GM12878 (cell line): ENCODE results near the gene SEC23A. TPM values are rescaled to one million over a fixed set of nuclear protein-coding genes. Genes with fewer than 3 reads are reported as not detected.

Experiments used
- ATAC-seq: fragments of 200-7000 bp; cut with Tn5 transposase; 3 replicates; pipeline ENCODE4 v1.9.1; 2020; ENCODE audit warnings: mild to moderate bottlenecking, moderate library complexity
- BruUV-seq: library from RNA; stranded (reverse); fragments of 400-500 nt; replicated peaks from 2 replicates; lab custom pipeline; 2021; lab: Mats Ljungman, UMichigan
- CTCF ChIA-PET: fragments of 300-600 bp; sonication (Branson Sonifier 250); formaldehyde crosslinking; extraction: SDS; loops from one replicate; lab custom pipeline; 2021; ENCODE audit warnings: inconsistent platforms; lab: Yijun Ruan, JAX
- POLR2A ChIA-PET: fragments of 350-600 bp; formaldehyde crosslinking; extraction: SDS; loops from one replicate; lab custom pipeline; 2021; ENCODE audit warnings: inconsistent platforms; lab: Charles Lee
- RAD21 ChIA-PET: fragments of 300-600 bp; sonication (Branson Sonifier 250); formaldehyde crosslinking; loops from one replicate; lab custom pipeline; 2023; ENCODE audit warnings: antibody characterized with exemption; ENCODE audit not compliant: unreplicated experiment; lab: Charles Lee
- SMC1A ChIA-PET: fragments of 300-600 bp; sonication (Branson Sonifier 250); formaldehyde crosslinking; loops from one replicate; lab custom pipeline; 2023; ENCODE audit not compliant: unreplicated experiment, uncharacterized antibody; lab: Charles Lee
- DNase-seq: peaks from one replicate; pipeline ENCODE4 v3.0.0-alpha.2; 2011; ENCODE audit warnings: low read depth, low spot score
- FAIRE-seq: peaks from 3 replicates; lab custom pipeline; 2011; peaks lifted over from hg19 to GRCh38; lab: Jason Lieb, UNC
- H2AFZ ChIP-seq: 2 replicates; pipeline ENCODE4 v1.6.0; 2011; ENCODE audit warnings: low read depth, low read length, control low read depth; ENCODE audit not compliant: control insufficient read depth
- H3K27ac ChIP-seq: 2 replicates; pipeline ENCODE4 v1.5.1; 2011; ENCODE audit warnings: control low read depth; ENCODE audit not compliant: control insufficient read depth, insufficient read depth
- H3K27me3 ChIP-seq, 2 experiments: replicated peaks in 1 of 2; 2 replicates each; pipeline versions ENCODE4 v1.6.0 to v1.6.1; 2011; ENCODE audit warnings: low read length in 1 of 2; ENCODE audit not compliant: control insufficient read depth in 2 of 2, insufficient read depth in 2 of 2
- H3K36me3 ChIP-seq, 2 experiments: 2 replicates each; pipeline ENCODE4 v1.5.1; 2011; ENCODE audit warnings: low read length in 1 of 2; ENCODE audit not compliant: control insufficient read depth in 2 of 2, insufficient read depth in 2 of 2
- H3K4me1 ChIP-seq: 2 replicates; pipeline ENCODE4 v1.6.1; 2011; ENCODE audit warnings: mild to moderate bottlenecking, low read length, moderate library complexity, mixed read lengths; ENCODE audit not compliant: control insufficient read depth, insufficient read depth
- H3K4me2 ChIP-seq: 2 replicates; pipeline ENCODE4 v1.6.0; 2011; ENCODE audit warnings: control low read depth; ENCODE audit not compliant: control insufficient read depth, insufficient read depth
- H3K4me3 ChIP-seq: fragments of 200-600 bp; sonication (generic); 2 replicates; pipeline ENCODE4 v1.5.1; 2016
- H3K79me2 ChIP-seq: 2 replicates; pipeline ENCODE4 v1.6.0; 2011; ENCODE audit warnings: low read length; ENCODE audit not compliant: control insufficient read depth, insufficient read depth
- H3K9ac ChIP-seq: 2 replicates; pipeline ENCODE4 v1.8.0; 2011; ENCODE audit warnings: low read length, control low read depth, mixed read lengths; ENCODE audit not compliant: control insufficient read depth, insufficient read depth
- H3K9me3 ChIP-seq: replicated peaks from 3 replicates; pipeline ENCODE4 v1.5.1; 2011; ENCODE audit warnings: mild to moderate bottlenecking, low read length; ENCODE audit not compliant: control insufficient read depth, insufficient read depth
- H4K20me1 ChIP-seq: 2 replicates; pipeline ENCODE4 v1.6.0; 2011; ENCODE audit not compliant: control insufficient read depth, insufficient read depth
- BCL3 ChIP-seq: IDR thresholded peaks from 2 replicates; pipeline ENCODE4 v1.6.1; 2011; ENCODE audit warnings: borderline replicate concordance, low read depth, mild to moderate bottlenecking, moderate library complexity, low read length; ENCODE audit not compliant: insufficient read depth, poor library complexity, severe bottlenecking
- CBX5 ChIP-seq: sonication (generic); IDR thresholded peaks from 2 replicates; pipeline ENCODE4 v1.6.1; 2016; ENCODE audit warnings: low read depth, moderate library complexity, mild to moderate bottlenecking, inconsistent platforms
- EGR1 ChIP-seq, 2 experiments: IDR thresholded peaks; 1 replicate in 1 of 2; 2 replicates in 1 of 2; pipeline ENCODE4 v1.6.1; 2011 to 2012; ENCODE audit warnings: low read depth in 2 of 2, low read length in 2 of 2, borderline replicate concordance in 1 of 2, mild to moderate bottlenecking in 1 of 2, moderate library complexity in 1 of 2
- HDAC2 ChIP-seq: fragments of 200-600 bp; sonication (generic); IDR thresholded peaks from 2 replicates; pipeline ENCODE4 v1.6.1; 2017
- HDAC6 ChIP-seq: fragments of 200-600 bp; sonication (generic); IDR thresholded peaks from one replicate; pipeline ENCODE4 v1.8.0; 2017; ENCODE audit warnings: antibody characterized with exemption; ENCODE audit not compliant: unreplicated experiment
- KAT2A ChIP-seq: conservative IDR thresholded peaks from 2 replicates; pipeline ENCODE4 v1.6.1; 2011; ENCODE audit warnings: low read depth, low read length; ENCODE audit not compliant: control insufficient read depth
- LARP7 ChIP-seq: fragments of 450-650 bp; IDR thresholded peaks from 2 replicates; pipeline ENCODE4 v1.6.1; 2017; ENCODE audit warnings: mild to moderate bottlenecking
- MEF2A ChIP-seq: IDR thresholded peaks from 2 replicates; pipeline ENCODE4 v1.6.1; 2011; ENCODE audit warnings: low read depth, mild to moderate bottlenecking, low read length, moderate library complexity; ENCODE audit not compliant: insufficient read depth
- MLLT1 ChIP-seq: fragments of 450-650 bp; IDR thresholded peaks from 2 replicates; pipeline ENCODE4 v1.6.1; 2016; ENCODE audit warnings: mild to moderate bottlenecking
- NR2C1 ChIP-seq: fragments of 450-650 bp; IDR thresholded peaks from 2 replicates; pipeline ENCODE4 v1.6.1; 2017; ENCODE audit warnings: antibody characterized with exemption, mild to moderate bottlenecking, moderate library complexity
- NRF1 ChIP-seq: conservative IDR thresholded peaks from 2 replicates; pipeline ENCODE4 v1.6.1; 2011; ENCODE audit warnings: mild to moderate bottlenecking, low read depth, low read length, improper control_type of control experiment
- PAX8 ChIP-seq: fragments of 450-650 bp; IDR thresholded peaks from 2 replicates; pipeline ENCODE4 v1.6.1; 2017; ENCODE audit warnings: mild to moderate bottlenecking, moderate library complexity
- POLR2AphosphoS2 ChIP-seq: IDR thresholded peaks from 2 replicates; pipeline ENCODE4 v1.6.1; 2011; ENCODE audit warnings: low read depth, mild to moderate bottlenecking, low read length, improper control_type of control experiment, moderate library complexity
- POLR2AphosphoS5 ChIP-seq: IDR thresholded peaks from 2 replicates; pipeline ENCODE4 v1.6.1; 2011; ENCODE audit warnings: mild to moderate bottlenecking, low read length, inconsistent platforms
- REST ChIP-seq: IDR thresholded peaks from 2 replicates; pipeline ENCODE4 v1.6.1; 2012; ENCODE audit warnings: mild to moderate bottlenecking, low read depth, low read length
- SMARCA5 ChIP-seq: fragments of 450-650 bp; IDR thresholded peaks from 2 replicates; pipeline ENCODE4 v1.6.1; 2017; ENCODE audit warnings: mild to moderate bottlenecking
- SREBF1 ChIP-seq: IDR thresholded peaks from 2 replicates; pipeline ENCODE4 v1.6.1; 2012; ENCODE audit warnings: mild to moderate bottlenecking, low read length
- ZBED1 ChIP-seq: IDR thresholded peaks from 2 replicates; pipeline ENCODE4 v1.6.1; 2016; ENCODE audit warnings: borderline replicate concordance
- WGBS: methylation state at CpG from one replicate; pipeline ENCODE4 v1.1.6; 2016; ENCODE audit warnings: low lambda C conversion rate; ENCODE audit not compliant: insufficient replicate concordance, insufficient coverage; ENCODE audit errors: missing lambda C conversion rate; 5-methylcytosine and 5-hydroxymethylcytosine counted together
- in situ Hi-C: fragments of 300-500 bp; cut with MboI; formaldehyde crosslinking; loops from 9 replicates; pipeline ENCODE4 v1.14.3; 2018; ENCODE audit warnings: mixed read lengths
- intact Hi-C: fragments of 100-400 bp; cut with micrococcal nuclease; formaldehyde crosslinking; loops from one replicate; pipeline ENCODE4 v1.14.2; 2022; ENCODE audit not compliant: unreplicated experiment
- polyA plus RNA-seq, 11 experiments: library from polyadenylated mRNA; depleted of rRNA in 4 of 11; unstranded in 6 of 11; stranded (reverse) in 5 of 11; fragments of >200 nt; fragmentation: Nextera tagmentation in 4 of 11; fragmentation: Illumina TruSeq in 1 of 11; extraction: Ambion mirVana in 4 of 11; extraction: Trizol in 1 of 11; gene quantifications; 1 replicate in 1 of 11; 2 replicates in 10 of 11; pipeline versions ENCODE4 v1.2.1 to v1.2.3, GENCODE V29; 2011 to 2016; ENCODE audit warnings: inconsistent platforms in 2 of 11, missing spikeins in 2 of 11, low read depth in 1 of 11
- total RNA-seq, 4 experiments: library from RNA; depleted of rRNA in 3 of 4; stranded (reverse); fragments of >200 nt in 3 of 4; fragmentation: Illumina TruSeq in 1 of 4; extraction: Trizol in 1 of 4; gene quantifications; 2 replicates each; pipeline versions ENCODE4 v1.2.1 to v1.2.3, GENCODE V29; 2013 to 2021

The SEC23A gene
- total and polyA plus RNA-seq, 10 of the 15 experiments (the other 5 are each of a cell fraction or from before 2014, with no cell fraction given), result 13.6 to 63.8 (median 37.3) TPM

- Histone ChIP-seq H2AFZ (no peak overlapping the region), H3K9ac (no peak overlapping the region), H3K36me3 (peaks cover 10 to 40% of the 10 kb centered on the region in 2 experiments), H3K79me2 (no peaks in the 10 kb centered on the region), H3K4me3 (no peak overlapping the region), H3K4me2 (no peak overlapping the region), H3K27ac (no peak overlapping the region), H3K27me3 (no peaks in the 10 kb centered on the region), H4K20me1 (no peaks in the 10 kb centered on the region), H3K9me3 (no peaks in the 10 kb centered on the region), H3K4me1 (no peaks in the 10 kb centered on the region)
- WGBS, result 74% methylated on average over 2 of the region's 2 CpGs
- DNase-seq (no peak), FAIRE-seq (no peak), ATAC-seq (no peak)
- BruUV-seq, result no TSS peak
- in situ Hi-C loops, result no loop called here
- intact Hi-C loops, result no loop called here
- TF ChIP-seq NRF1 (no peak), PAX8 (no peak), MLLT1 (no peak), BCL3 (no peak), REST (no peak), POLR2AphosphoS2 (no peak), MEF2A (no peak), NR2C1 (no peak), HDAC2 (no peak), KAT2A (no peak), HDAC6 (no peak), ZBED1 (no peak), CBX5 (no peak), EGR1 (IDR thresholded peaks at IDR 0.05; ENCODE audit: borderline replicate concordance in 1 of 2, low read depth in 2 of 2, low read length in 2 of 2) (no peak), LARP7 (no peak), POLR2AphosphoS5 (no peak), SMARCA5 (no peak), SREBF1 (no peak)
- ChIA-PET RAD21 (no interaction called here), CTCF (no interaction called here), SMC1A (no interaction called here), POLR2A (no interaction called here)
These were observed 15.5 kb downstream of the SEC23A start for GRCh38 chr14:39087493-39087892.
